AG04449 (cell line): ENCODE results near the gene EHD1.

Experiments used
- CTCF ChIA-PET: fragments of 350-600 bp; formaldehyde crosslinking; extraction: SDS; loops from one replicate; lab custom pipeline; 2021; ENCODE audit warnings: antibody characterized with exemption; lab: Yijun Ruan, JAX
- POLR2A ChIA-PET: fragments of 400-600, 350-600 bp; formaldehyde crosslinking; extraction: SDS; loops from one replicate; lab custom pipeline; 2020; ENCODE audit warnings: antibody characterized with exemption, inconsistent platforms; lab: Yijun Ruan, JAX
- DNase-seq: peaks from one replicate; pipeline ENCODE4 v3.0.0-alpha.2; 2010; ENCODE audit warnings: low read depth, low spot score
- H3K4me3 ChIP-seq: 2 replicates; pipeline ENCODE4 v1.5.1; 2011; ENCODE audit warnings: low read depth, mild to moderate bottlenecking, control low read depth, low read length
- TF ChIP-seq, protein P1 (sequence below): IDR thresholded peaks from one replicate; pipeline ENCODE4 v1.5.1; 2011; ENCODE audit warnings: mild to moderate bottlenecking, moderate library complexity, low read length, control low read depth, inconsistent platforms; ENCODE audit not compliant: insufficient read depth; ENCODE audit errors: missing control alignments

Gene EHD1

DNA sequence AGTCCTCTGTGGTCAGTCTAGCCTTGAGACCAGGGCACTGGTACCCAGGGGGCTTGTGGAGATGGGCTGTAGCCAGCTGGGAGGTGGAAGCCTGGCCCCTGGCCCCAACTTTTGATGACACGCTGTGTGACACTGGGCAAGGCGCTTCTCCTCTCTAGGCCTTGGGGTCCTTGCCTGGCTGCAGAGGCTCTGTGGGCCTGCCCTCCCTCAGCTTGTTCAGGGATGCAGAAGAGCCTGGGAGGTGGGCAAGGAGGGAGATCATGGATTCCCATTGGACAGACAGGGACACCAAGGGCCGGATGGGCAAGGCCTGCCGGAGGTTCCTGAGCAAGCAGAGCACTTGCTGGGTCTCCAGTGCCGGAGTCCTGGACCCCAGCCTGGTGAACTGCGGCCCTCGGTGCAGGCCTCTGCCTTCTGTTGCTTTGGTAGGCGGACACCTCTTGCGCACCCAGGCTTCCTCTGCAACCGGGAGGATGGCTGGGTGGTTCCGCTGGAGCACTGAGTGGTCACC is 44.8 kb upstream of the EHD1 start:
- POLR2A ChIA-PET, result interaction anchor here (0.6 kb wide), 1 partner anchor 28 kb away, joined by 3 read pairs; no protein-coding TSS in a partner anchor

GRCh38 chr11:64921384-64921783 is 43.0 kb upstream of the EHD1 start:
- no peak for DNase-seq
- TF ChIP-seq, protein P1, sequence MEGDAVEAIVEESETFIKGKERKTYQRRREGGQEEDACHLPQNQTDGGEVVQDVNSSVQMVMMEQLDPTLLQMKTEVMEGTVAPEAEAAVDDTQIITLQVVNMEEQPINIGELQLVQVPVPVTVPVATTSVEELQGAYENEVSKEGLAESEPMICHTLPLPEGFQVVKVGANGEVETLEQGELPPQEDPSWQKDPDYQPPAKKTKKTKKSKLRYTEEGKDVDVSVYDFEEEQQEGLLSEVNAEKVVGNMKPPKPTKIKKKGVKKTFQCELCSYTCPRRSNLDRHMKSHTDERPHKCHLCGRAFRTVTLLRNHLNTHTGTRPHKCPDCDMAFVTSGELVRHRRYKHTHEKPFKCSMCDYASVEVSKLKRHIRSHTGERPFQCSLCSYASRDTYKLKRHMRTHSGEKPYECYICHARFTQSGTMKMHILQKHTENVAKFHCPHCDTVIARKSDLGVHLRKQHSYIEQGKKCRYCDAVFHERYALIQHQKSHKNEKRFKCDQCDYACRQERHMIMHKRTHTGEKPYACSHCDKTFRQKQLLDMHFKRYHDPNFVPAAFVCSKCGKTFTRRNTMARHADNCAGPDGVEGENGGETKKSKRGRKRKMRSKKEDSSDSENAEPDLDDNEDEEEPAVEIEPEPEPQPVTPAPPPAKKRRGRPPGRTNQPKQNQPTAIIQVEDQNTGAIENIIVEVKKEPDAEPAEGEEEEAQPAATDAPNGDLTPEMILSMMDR, result no peak
- H3K4me3 ChIP-seq, result no peak overlapping the region
- ChIA-PET POLR2A (interaction anchor here (0.7 kb wide), 1 partner anchor 15 kb away, joined by 3 read pairs; no protein-coding TSS in a partner anchor), CTCF (interaction anchor here (1.3 kb wide), 2 partner anchors 74 to 91 kb away, joined by 3 to 4 read pairs; no protein-coding TSS in a partner anchor)

More for the DNA sequence above, 44.8 kb upstream of the EHD1 start:
- no peak for DNase-seq
- TF ChIP-seq, protein P1, result no peak
- H3K4me3 ChIP-seq, result no peak overlapping the region
- CTCF ChIA-PET, result interaction anchor here (1.0 to 2.4 kb wide), 4 partner anchors 14 to 90 kb away, joined by 3 to 7 read pairs (median 4); no protein-coding TSS in a partner anchor

GRCh38 chr11:64920124-64920523 is 41.7 kb upstream of the EHD1 start:
- DNase-seq, result no peak
- no peak overlapping the region for H3K4me3 ChIP-seq
- CTCF ChIA-PET, result interaction anchor here (0.9 to 4.2 kb wide), 5 partner anchors 24 to 202 kb away, joined by 3 to 27 read pairs (median 4); partner anchors contain the start of genes ARL2 and FAU

DNA sequence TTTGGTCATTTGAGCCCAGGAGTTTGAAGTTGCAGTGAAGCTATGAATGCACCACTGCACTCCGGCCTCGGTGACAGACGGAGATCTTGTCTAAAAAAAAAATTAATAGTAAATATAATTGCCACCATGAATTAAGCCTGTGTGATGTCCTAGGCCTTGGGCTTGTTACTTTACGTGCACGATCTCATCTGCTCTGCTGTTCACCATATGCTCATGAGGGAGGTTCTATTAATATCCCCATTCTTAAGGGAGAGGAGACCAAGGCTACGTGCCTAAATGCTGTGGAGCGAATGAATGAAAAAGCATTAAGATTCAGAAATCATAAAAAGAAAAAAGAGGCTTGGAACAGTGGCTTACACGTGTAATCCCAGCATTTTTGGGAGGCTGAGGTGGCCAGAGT is 41.2 kb upstream of the EHD1 start:
- CTCF ChIA-PET, result interaction anchor here (0.9 to 5.5 kb wide), 8 partner anchors 24 to 202 kb away, joined by 3 to 40 read pairs (median 8); partner anchors contain the start of genes ARL2, BATF2 and FAU
- POLR2A ChIA-PET, result no interaction called here
- TF ChIP-seq, protein P1, result no peak
- DNase-seq, result no peak
- no peak overlapping the region for H3K4me3 ChIP-seq

More at GRCh38 chr11:64920124-64920523, 41.7 kb upstream of the EHD1 start:
- TF ChIP-seq, protein P1, result no peak
- POLR2A ChIA-PET, result interaction anchor here (1.0 kb wide), 1 partner anchor 42 kb away, joined by 3 read pairs; no protein-coding TSS in a partner anchor

- ChIA-PET POLR2A (no interaction called here), CTCF (interaction anchor here (0.7 to 5.5 kb wide), 15 partner anchors 9 to 195 kb away, joined by 3 to 40 read pairs (median 5); partner anchors contain the start of genes ARL2, BATF2, CDC42BPG and MAP4K2)
- peak overlapping the region; percentile 57 for H3K4me3 ChIP-seq
- TF ChIP-seq, protein P1, result peak; percentile 22
- no peak for DNase-seq
These were observed 39.6 kb upstream of the EHD1 start for GRCh38 chr11:64918017-64918416.

- H3K4me3 ChIP-seq, result peak overlapping the region; percentile 57
- no peak for DNase-seq
- TF ChIP-seq, protein P1, result no peak
- ChIA-PET CTCF (interaction anchor here (0.7 to 5.5 kb wide), 11 partner anchors 9 to 196 kb away, joined by 3 to 40 read pairs (median 5); partner anchors contain the start of genes ARL2, CDC42BPG and MAP4K2), POLR2A (no interaction called here)
These were observed 39.2 kb upstream of the EHD1 start for GRCh38 chr11:64917663-64917995.
